Right atrium auricular region (tissue), 2 donors: ENCODE results near the gene EXOC3. TPM values are rescaled to one million over a fixed set of nuclear protein-coding genes. Genes with fewer than 3 reads are reported as not detected.

Source experiments
- DNase-seq: peaks from one replicate; pipeline ENCODE4 v3.0.0-alpha.2; 2019; ENCODE audit warnings: low spot score
- H3K27ac ChIP-seq, 2 donors: fragments of 200-600 bp; sonication (generic); 1 replicate in 1 of 2; 2 replicates in 1 of 2; pipeline ENCODE4 v1.5.1; 2016 to 2019
- H3K27me3 ChIP-seq, 2 donors: fragments of 200-600 bp; sonication (generic); one replicate each; pipeline versions ENCODE4 v1.5.1 to v1.6.0; 2017 to 2019
- H3K36me3 ChIP-seq: fragments of 200-600 bp; sonication (generic); one replicate; pipeline ENCODE4 v1.5.1; 2016
- H3K4me1 ChIP-seq, 2 donors: fragments of 200-600 bp; sonication (generic); one replicate each; pipeline versions ENCODE4 v1.5.1 to v1.6.0; 2017 to 2019
- H3K4me3 ChIP-seq, 2 donors: fragments of 200-600 bp; sonication (generic); 1 replicate in 1 of 2; 2 replicates in 1 of 2; pipeline ENCODE4 v1.5.1; 2017 to 2019; ENCODE audit warnings: mild to moderate bottlenecking in 1 of 2, moderate library complexity in 1 of 2
- H3K9me3 ChIP-seq, 2 donors: fragments of 200-600 bp; sonication (generic); one replicate each; pipeline ENCODE4 v1.5.1; 2019
- total RNA-seq, 2 donors: library from RNA; depleted of rRNA; stranded (reverse); fragments of >200 nt; gene quantifications; one replicate each; pipeline ENCODE4 v1.1.0, GENCODE V29; 2016
- TF ChIP-seq, protein P1 (sequence below), 2 donors: fragments of 200-600 bp; sonication (generic); IDR thresholded peaks; one replicate each; pipeline ENCODE4 v1.5.1; 2019; ENCODE audit warnings: antibody characterized with exemption in 2 of 2

EXOC3 gene
- total RNA-seq, 2 donors from 2014 or later, result 34.7 to 40.7 TPM

DNA sequence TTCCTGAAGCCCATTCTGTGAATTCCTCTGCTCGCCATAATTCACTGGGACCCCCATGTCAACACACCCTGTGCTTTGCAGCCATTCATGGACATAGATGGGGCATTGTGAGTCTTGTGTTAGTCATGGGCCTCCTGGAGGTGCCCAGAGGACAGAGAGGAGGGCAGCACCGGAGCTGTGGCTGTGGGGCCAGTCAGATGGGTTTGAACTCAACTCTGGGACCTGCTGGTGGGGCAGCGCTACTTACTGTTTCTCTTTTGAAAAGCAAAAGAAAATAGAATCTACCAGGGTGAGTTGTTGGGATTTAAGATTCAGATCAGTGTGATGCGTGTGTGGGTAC, 11.3 kb upstream of the EXOC3 start:
- TF ChIP-seq, protein P1, sequence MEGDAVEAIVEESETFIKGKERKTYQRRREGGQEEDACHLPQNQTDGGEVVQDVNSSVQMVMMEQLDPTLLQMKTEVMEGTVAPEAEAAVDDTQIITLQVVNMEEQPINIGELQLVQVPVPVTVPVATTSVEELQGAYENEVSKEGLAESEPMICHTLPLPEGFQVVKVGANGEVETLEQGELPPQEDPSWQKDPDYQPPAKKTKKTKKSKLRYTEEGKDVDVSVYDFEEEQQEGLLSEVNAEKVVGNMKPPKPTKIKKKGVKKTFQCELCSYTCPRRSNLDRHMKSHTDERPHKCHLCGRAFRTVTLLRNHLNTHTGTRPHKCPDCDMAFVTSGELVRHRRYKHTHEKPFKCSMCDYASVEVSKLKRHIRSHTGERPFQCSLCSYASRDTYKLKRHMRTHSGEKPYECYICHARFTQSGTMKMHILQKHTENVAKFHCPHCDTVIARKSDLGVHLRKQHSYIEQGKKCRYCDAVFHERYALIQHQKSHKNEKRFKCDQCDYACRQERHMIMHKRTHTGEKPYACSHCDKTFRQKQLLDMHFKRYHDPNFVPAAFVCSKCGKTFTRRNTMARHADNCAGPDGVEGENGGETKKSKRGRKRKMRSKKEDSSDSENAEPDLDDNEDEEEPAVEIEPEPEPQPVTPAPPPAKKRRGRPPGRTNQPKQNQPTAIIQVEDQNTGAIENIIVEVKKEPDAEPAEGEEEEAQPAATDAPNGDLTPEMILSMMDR (IDR thresholded peaks at IDR 0.05), result no peak
- H3K27ac ChIP-seq, result no peak overlapping the region
- H3K36me3 ChIP-seq, result no peaks in the 10 kb centered on the region
- peaks cover 0 to 7% of the 10 kb centered on the region in 2 donors for H3K4me1 ChIP-seq
- DNase-seq, result no peak
- H3K27me3 ChIP-seq, result no peaks in the 10 kb centered on the region
- no peak overlapping the region for H3K4me3 ChIP-seq
- no peaks in the 10 kb centered on the region for H3K9me3 ChIP-seq

DNA sequence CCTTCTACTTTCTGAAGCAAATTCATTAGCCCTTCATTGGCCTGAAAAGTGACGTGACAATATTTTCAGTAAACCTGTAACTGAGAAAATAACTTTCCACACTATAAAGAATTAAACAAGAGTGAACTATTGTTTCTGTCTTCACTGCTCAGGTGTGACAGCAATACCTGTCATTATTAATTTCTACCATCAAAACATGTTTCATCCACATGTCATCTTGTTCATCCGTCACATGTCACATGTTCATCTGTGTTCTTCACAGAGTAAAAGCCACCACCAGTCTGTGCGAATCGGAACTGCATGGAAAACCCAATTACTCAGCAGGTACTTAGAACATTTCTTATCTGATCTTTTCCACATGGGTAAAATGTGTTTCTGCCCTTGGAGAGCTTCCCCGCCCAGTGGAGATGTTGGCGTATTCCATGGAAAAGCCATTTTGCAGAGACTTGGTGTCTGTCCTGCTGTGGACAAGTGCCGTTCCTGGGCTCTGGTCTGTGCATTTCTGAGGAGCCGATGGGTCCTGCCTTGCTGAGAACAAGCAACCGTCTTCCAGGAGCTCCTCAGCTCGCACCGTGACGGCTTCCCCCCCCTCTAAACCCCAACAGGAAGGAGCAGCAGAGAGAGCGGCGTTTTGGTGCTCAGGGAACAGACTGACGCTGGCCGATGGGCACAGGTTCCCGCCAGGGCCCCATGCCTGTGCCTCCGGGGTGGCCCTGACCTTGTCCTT, 10.6 kb upstream of the EXOC3 start:
- Histone ChIP-seq H3K4me1 (peaks cover 0 to 7% of the 10 kb centered on the region in 2 donors), H3K27ac (no peak overlapping the region), H3K36me3 (no peaks in the 10 kb centered on the region), H3K4me3 (no peak overlapping the region), H3K27me3 (no peaks in the 10 kb centered on the region), H3K9me3 (no peaks in the 10 kb centered on the region)
- TF ChIP-seq, protein P1 (IDR thresholded peaks at IDR 0.05), result no peak
- no peak for DNase-seq

DNA sequence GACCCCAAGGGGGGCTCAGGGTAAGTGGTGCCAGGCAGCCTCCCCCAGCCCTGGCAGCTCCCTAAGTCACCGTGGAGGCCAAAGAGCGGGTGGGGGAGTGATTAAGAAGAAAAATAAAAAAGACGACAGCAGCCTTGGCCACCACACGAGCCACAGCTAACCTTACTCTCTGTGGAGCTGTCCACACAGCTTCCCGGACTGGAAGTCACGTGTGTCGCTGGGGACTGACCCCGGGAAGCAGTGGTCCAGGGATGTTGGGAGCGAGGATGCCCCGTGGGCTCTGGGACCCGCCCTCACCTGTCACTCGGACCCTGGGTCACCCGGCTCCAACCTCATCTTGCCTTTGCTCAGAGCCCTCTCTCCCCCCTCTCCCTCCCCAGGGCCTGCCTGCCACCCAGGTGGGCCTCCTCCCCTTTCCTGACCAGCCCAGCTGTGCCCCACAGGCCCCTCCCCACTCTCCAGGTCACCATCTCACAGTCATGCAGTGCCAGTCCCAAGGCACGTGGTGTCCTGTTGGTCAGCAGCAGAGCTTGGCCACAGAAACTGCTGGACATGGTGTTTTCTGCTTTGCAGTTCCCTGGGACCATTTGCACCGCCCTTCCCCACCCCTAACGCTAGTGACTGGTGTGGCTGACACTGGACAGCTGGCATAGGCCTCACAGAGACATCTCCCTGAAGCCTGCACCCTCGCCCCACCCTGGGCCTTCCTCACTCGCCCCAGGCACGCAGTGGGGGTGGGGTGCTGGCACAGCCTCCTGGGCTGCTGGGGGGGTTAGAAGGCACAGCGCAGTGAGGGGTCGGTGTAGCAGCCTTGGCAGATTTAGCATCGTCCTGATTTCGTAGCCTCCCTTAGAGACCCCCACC, 9.8 kb upstream of the EXOC3 start:
- no peak for DNase-seq

DNA sequence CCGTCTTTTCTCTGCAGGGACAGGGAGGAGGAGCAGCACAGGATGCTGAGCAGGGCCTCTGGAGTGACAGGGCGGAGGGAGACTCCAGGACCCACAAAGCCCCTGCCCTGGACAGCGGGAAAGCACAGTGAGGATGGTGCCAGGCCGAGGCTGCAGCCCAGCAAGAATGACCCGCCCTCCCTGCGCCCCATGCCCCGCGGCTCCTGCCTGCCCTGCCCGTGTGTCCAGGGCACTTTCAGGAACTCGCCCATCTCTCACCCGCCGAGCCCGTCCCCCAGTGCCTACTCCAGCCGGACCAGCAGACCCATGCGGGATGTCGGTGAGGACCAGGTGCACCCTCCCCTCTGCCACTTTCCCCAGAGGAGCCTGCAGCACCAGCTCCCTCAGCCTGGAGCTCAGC, 9.1 kb upstream of the EXOC3 start:
- H3K27ac ChIP-seq, result no peak overlapping the region
- H3K4me3 ChIP-seq, result no peak overlapping the region
- H3K4me1 ChIP-seq, result peaks cover 0 to 7% of the 10 kb centered on the region in 2 donors
- no peaks in the 10 kb centered on the region for H3K36me3 ChIP-seq
- no peak for DNase-seq
- TF ChIP-seq, protein P1 (IDR thresholded peaks at IDR 0.05), result no peak
- H3K9me3 ChIP-seq, result no peaks in the 10 kb centered on the region
- H3K27me3 ChIP-seq, result no peaks in the 10 kb centered on the region

More for the DNA sequence above, 9.8 kb upstream of the EXOC3 start:
- TF ChIP-seq, protein P1 (IDR thresholded peaks at IDR 0.05), result no peak
- Histone ChIP-seq H3K4me1 (peaks cover 0 to 7% of the 10 kb centered on the region in 2 donors), H3K27me3 (no peaks in the 10 kb centered on the region), H3K27ac (no peak overlapping the region), H3K36me3 (no peaks in the 10 kb centered on the region), H3K4me3 (no peak overlapping the region), H3K9me3 (no peaks in the 10 kb centered on the region)

DNA sequence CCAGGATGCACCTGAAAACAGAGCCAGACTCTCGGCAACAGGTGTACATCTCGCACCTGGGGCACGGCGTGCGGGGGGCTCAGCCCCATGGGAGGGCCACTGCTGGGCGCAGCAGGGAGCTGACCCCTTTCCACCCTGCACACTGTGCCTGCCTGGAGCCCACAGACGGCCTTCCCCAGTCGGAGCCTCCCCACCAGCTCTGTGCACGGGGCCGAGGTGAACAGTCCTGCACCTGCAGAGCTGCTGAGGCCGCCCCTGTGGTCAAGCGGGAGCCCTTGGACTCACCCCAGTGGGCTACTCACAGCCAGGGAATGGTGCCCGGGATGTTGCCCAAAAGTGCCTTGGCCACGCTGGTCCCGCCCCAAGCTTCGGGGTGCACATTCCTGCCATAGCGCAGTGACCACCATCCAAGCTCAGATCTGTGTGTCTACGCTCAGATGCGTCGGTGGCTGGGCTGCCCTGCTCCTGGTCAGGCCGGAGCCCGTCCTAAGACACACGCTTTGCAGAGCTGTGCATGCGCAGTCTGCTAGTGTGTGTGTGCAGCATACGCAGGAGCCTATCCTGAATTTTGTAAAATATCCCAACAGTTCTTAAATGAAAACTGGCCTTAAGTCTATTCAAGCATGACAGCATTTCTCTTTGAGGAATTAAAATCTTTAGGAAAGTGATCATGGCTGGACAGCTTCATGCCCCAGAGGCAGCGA, 8.4 kb upstream of the EXOC3 start:
- Histone ChIP-seq H3K36me3 (no peaks in the 10 kb centered on the region), H3K27ac (no peak overlapping the region), H3K4me1 (peaks cover 0 to 4% of the 10 kb centered on the region in 2 donors), H3K4me3 (no peak overlapping the region), H3K27me3 (no peaks in the 10 kb centered on the region), H3K9me3 (no peaks in the 10 kb centered on the region)
- TF ChIP-seq, protein P1 (IDR thresholded peaks at IDR 0.05), result no peak
- no peak for DNase-seq
